Measurements from ENCODE around the gene PKP3. TPM values are rescaled to one million over a fixed set of nuclear protein-coding genes. Genes with fewer than 3 reads are reported as not detected.

The PKP3 gene
- total and polyA plus RNA-seq, 2 donors (not counting 1 experiment from before 2014, with no cell fraction given): 0.78 TPM; not detected in 1

GRCh38 chr11:418343-419247 lies 24.6 kb downstream of the PKP3 start:
- no peak overlapping the region for H3K4me3 ChIP-seq (ENCODE audit: control extremely low read depth in 1 of 5, extremely low read depth in 1 of 5, insufficient read depth in 1 of 5, low read depth in 2 of 5, low read length in 4 of 5)
- no peaks in the 10 kb centered on the region for H3K9me3 Mint-ChIP-seq (ENCODE audit: insufficient read depth)
- no peak overlapping the region for H3K27ac ChIP-seq (ENCODE audit: low read length in 2 of 2)
- H4K20me1 ChIP-seq (ENCODE audit: control insufficient read depth, insufficient read depth, low read length, poor library complexity, severe bottlenecking): peaks cover 5% of the 10 kb centered on the region
- no peaks in the 10 kb centered on the region for H3K9me3 ChIP-seq (ENCODE audit: control extremely low read depth in 1 of 3, control insufficient read depth in 2 of 3, insufficient read depth in 1 of 3, low read length in 2 of 3)
- H3K4me3 Mint-ChIP-seq: peak overlapping the region; percentile 41
- no peaks in the 10 kb centered on the region for H3K36me3 ChIP-seq (replicated peaks in 1 of 2; ENCODE audit: control extremely low read depth in 1 of 2, control insufficient read depth in 1 of 2, extremely low read depth in 1 of 2, insufficient read depth in 2 of 2, low read length in 1 of 2)
- no peaks in the 10 kb centered on the region for H3K27me3 ChIP-seq (replicated peaks in 1 of 4; ENCODE audit: control extremely low read depth in 1 of 4, control insufficient read depth in 3 of 4, insufficient read depth in 4 of 4, low read length in 3 of 4)
- ChIA-PET POLR2A (no interaction called here), CTCF (no interaction called here)
- H3K79me2 ChIP-seq (ENCODE audit: control insufficient read depth, insufficient read depth, low read length): peaks cover 12% of the 10 kb centered on the region
- no peak overlapping the region for H3K4me2 ChIP-seq (replicated peaks; ENCODE audit: low read depth, low read length, poor library complexity, severe bottlenecking)
- no peaks in the 10 kb centered on the region for H3K27me3 Mint-ChIP-seq
- DNase-seq (no peak), ATAC-seq (ENCODE audit: low read depth) (no peak)
- H3K4me1 ChIP-seq (ENCODE audit: control insufficient read depth in 2 of 2, insufficient read depth in 2 of 2, low read length in 2 of 2): peaks cover 20 to 29% of the 10 kb centered on the region in 2 donors
- H2AFZ ChIP-seq (ENCODE audit: insufficient read depth, low read depth, low read length, poor library complexity, severe bottlenecking): no peak overlapping the region
- H3K9ac ChIP-seq (ENCODE audit: low read length): no peak overlapping the region
- WGBS (ENCODE audit: insufficient coverage): 93% methylated on average over 29 of the region's 30 CpGs
- H3K27ac Mint-ChIP-seq: no peak overlapping the region
- peaks cover 24% of the 10 kb centered on the region for H3K4me1 Mint-ChIP-seq
- intact Hi-C loops (cut with micrococcal nuclease): no loop called here
- TF ChIP-seq CTCF (IDR thresholded peaks at IDR 0.05): no peak

GRCh38 chr11:419248-420005 lies 25.4 kb downstream of the PKP3 start:
- ChIA-PET POLR2A (no interaction called here), CTCF (no interaction called here)
- H3K36me3 ChIP-seq (replicated peaks in 1 of 2; ENCODE audit: control extremely low read depth in 1 of 2, control insufficient read depth in 1 of 2, extremely low read depth in 1 of 2, insufficient read depth in 2 of 2, low read length in 1 of 2): no peaks in the 10 kb centered on the region

More at GRCh38 chr11:419248-420005, 25.4 kb downstream of the PKP3 start:
- Mint-ChIP-seq H3K4me3 (peak overlapping the region; percentile 23), H3K4me1 (peaks cover 22% of the 10 kb centered on the region), H3K27me3 (no peaks in the 10 kb centered on the region), H3K9me3 (ENCODE audit: insufficient read depth) (no peaks in the 10 kb centered on the region), H3K27ac (no peak overlapping the region)
- WGBS (ENCODE audit: insufficient coverage): 91% methylated on average over 20 of the region's 20 CpGs
- Histone ChIP-seq H3K4me1 (ENCODE audit: control insufficient read depth in 2 of 2, insufficient read depth in 2 of 2, low read length in 2 of 2) (peaks cover 17 to 22% of the 10 kb centered on the region in 2 donors), H3K4me3 (ENCODE audit: control extremely low read depth in 1 of 5, extremely low read depth in 1 of 5, insufficient read depth in 1 of 5, low read depth in 2 of 5, low read length in 4 of 5) (no peak overlapping the region), H3K79me2 (ENCODE audit: control insufficient read depth, insufficient read depth, low read length) (peaks cover 4% of the 10 kb centered on the region), H3K4me2 (replicated peaks; ENCODE audit: low read depth, low read length, poor library complexity, severe bottlenecking) (no peak overlapping the region), H3K9me3 (ENCODE audit: control extremely low read depth in 1 of 3, control insufficient read depth in 2 of 3, insufficient read depth in 1 of 3, low read length in 2 of 3) (no peaks in the 10 kb centered on the region), H3K27me3 (replicated peaks in 1 of 4; ENCODE audit: control extremely low read depth in 1 of 4, control insufficient read depth in 3 of 4, insufficient read depth in 4 of 4, low read length in 3 of 4) (no peaks in the 10 kb centered on the region), H3K27ac (ENCODE audit: low read length in 2 of 2) (no peak overlapping the region), H2AFZ (ENCODE audit: insufficient read depth, low read depth, low read length, poor library complexity, severe bottlenecking) (no peak overlapping the region), H4K20me1 (ENCODE audit: control insufficient read depth, insufficient read depth, low read length, poor library complexity, severe bottlenecking) (peaks cover 5% of the 10 kb centered on the region), H3K9ac (ENCODE audit: low read length) (no peak overlapping the region)
- ATAC-seq (ENCODE audit: low read depth): no peak
- no peak for TF ChIP-seq EZH2 (IDR thresholded peaks at IDR 0.05; ENCODE audit: borderline replicate concordance, insufficient read depth, low read depth, low read length, poor library complexity, severe bottlenecking)
- TF ChIP-seq CTCF (IDR thresholded peaks at IDR 0.05): no peak
- no peak for DNase-seq
- intact Hi-C loops (cut with micrococcal nuclease): no loop called here
